ENCODE measurements around the gene UTP18.

GRCh38 chr17:51275381-51275780, 15.0 kb downstream of the UTP18 start:
- TF ChIP-seq, protein P1, sequence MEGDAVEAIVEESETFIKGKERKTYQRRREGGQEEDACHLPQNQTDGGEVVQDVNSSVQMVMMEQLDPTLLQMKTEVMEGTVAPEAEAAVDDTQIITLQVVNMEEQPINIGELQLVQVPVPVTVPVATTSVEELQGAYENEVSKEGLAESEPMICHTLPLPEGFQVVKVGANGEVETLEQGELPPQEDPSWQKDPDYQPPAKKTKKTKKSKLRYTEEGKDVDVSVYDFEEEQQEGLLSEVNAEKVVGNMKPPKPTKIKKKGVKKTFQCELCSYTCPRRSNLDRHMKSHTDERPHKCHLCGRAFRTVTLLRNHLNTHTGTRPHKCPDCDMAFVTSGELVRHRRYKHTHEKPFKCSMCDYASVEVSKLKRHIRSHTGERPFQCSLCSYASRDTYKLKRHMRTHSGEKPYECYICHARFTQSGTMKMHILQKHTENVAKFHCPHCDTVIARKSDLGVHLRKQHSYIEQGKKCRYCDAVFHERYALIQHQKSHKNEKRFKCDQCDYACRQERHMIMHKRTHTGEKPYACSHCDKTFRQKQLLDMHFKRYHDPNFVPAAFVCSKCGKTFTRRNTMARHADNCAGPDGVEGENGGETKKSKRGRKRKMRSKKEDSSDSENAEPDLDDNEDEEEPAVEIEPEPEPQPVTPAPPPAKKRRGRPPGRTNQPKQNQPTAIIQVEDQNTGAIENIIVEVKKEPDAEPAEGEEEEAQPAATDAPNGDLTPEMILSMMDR (conservative IDR thresholded peaks at IDR 0.05; ENCODE audit: low read depth, low read length): no peak
- TF ChIP-seq EZH2 (IDR thresholded peaks at IDR 0.05; ENCODE audit: low read length, unreplicated experiment): no peak
